ENCODE results near the gene S100A7A.

The S100A7A gene

DNA sequence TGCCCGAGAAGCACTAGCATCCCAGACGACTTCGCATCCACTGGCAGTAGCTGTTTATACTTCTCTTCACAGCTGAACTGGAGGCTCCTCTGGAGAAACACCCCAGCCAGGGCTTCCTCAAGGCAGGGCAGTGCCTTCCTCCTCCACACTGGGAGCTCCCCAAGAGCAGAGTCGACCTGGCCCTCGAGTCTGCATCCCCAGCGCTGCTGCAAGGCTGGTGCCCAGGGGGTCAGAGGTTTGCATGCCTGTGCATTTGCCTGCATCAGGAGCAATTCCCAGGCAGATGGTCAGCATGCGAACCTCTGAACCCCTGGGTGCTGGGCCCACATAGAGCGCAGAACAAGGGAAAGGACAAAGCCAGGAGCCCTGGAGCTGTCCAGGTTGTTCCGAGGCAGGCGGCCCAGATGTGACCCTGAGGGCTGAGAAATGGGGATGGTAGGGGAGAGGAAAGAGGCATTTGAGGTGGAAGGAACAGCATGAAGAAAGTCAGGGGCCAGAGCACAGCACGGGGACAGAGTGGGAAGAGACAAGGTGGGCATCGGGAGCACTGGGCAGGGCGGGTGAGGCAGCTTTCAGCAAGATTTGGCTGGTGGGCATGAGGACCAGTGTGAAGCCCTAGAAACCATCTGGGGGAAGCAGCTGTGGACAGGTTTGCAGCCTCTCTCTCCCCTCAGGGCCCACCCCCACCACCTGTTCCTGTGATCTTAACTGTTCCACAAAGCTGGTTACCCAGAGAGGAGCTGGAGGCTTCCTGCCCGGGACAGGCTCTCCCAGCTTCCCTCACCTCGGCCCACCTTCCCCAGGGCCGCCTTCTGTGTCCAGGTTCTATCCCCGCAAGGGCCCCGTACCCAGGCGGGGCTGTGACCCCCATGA lies 19.0 kb upstream of the S100A7A start:
- Histone ChIP-seq H3K4me2 (ENCODE audit: low read length) (no peak overlapping the region), H2AFZ (ENCODE audit: low read length) (no peak overlapping the region), H3K9me2 (ENCODE audit: low read depth, low read length) (no peaks in the 10 kb centered on the region), H4K20me1 (ENCODE audit: insufficient read depth, low read length) (no peaks in the 10 kb centered on the region), H3K9ac (ENCODE audit: low read length) (no peak overlapping the region), H3K36me3 (ENCODE audit: insufficient read depth, low read length) (no peaks in the 10 kb centered on the region), H3K4me3 (ENCODE audit: low read depth, low read length, poor library complexity, severe bottlenecking) (no peak overlapping the region), H3F3A (ENCODE audit: insufficient read depth, low read length) (no peaks in the 10 kb centered on the region), H3K27me3 (ENCODE audit: insufficient read depth, low read length) (0 out of 2 replicates have a peak, but pooled peaks cover 3% of the 10 kb centered on the region), H3K27ac (ENCODE audit: low read depth, low read length, poor library complexity, severe bottlenecking) (no peak overlapping the region), H3K4me1 (ENCODE audit: insufficient read depth, low read length, severe bottlenecking) (no peaks in the 10 kb centered on the region), H3K9me3 (ENCODE audit: low read length) (no peaks in the 10 kb centered on the region), H3K79me2 (ENCODE audit: insufficient read depth, low read length) (no peaks in the 10 kb centered on the region)
- TF ChIP-seq, protein P1, sequence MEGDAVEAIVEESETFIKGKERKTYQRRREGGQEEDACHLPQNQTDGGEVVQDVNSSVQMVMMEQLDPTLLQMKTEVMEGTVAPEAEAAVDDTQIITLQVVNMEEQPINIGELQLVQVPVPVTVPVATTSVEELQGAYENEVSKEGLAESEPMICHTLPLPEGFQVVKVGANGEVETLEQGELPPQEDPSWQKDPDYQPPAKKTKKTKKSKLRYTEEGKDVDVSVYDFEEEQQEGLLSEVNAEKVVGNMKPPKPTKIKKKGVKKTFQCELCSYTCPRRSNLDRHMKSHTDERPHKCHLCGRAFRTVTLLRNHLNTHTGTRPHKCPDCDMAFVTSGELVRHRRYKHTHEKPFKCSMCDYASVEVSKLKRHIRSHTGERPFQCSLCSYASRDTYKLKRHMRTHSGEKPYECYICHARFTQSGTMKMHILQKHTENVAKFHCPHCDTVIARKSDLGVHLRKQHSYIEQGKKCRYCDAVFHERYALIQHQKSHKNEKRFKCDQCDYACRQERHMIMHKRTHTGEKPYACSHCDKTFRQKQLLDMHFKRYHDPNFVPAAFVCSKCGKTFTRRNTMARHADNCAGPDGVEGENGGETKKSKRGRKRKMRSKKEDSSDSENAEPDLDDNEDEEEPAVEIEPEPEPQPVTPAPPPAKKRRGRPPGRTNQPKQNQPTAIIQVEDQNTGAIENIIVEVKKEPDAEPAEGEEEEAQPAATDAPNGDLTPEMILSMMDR (IDR thresholded peaks at IDR 0.05; ENCODE audit: low read length) = no peak
- TF ChIP-seq EZH2 (IDR thresholded peaks at IDR 0.05; ENCODE audit: borderline replicate concordance, low read length) = no peak

DNA sequence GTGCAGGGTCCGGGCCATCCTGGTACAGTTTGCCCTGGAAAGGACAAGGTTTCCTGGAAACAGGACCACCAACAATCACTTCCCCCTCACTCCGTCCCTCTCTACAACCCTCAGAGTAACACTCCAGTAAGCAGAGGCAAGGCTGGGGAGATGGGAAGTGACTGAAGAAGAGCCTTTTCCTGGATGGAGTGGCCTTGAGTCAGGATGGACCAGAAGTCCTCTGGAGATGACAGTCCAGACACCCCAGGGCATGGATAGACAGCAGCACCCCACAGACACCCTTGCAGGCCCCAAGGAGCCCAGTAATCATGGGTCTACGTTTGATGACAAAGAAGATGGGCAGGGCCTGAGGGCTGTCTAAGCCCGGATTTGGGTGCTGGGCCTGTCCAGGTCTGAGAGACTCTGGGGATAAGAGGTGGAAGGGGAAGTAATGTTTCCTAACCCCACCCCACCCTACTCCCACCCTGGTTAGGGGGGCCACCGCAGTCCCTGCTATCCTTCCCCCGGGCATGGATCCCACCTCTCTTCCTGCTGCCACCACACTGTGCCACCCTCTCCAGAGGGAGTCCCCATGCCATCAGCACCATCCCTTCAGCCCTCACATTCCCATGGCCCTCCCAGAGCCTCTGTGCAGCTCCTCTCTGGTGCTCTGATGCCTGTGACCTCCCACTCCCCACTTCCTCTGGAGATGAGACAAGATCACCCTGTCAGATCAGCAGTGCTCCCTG lies 18.2 kb upstream of the S100A7A start:
- no peak overlapping the region for H3K4me3 ChIP-seq (ENCODE audit: low read depth, low read length, poor library complexity, severe bottlenecking)
- no peaks in the 10 kb centered on the region for H3K9me3 ChIP-seq (ENCODE audit: low read length)
- no peak overlapping the region for H3K4me2 ChIP-seq (ENCODE audit: low read length)
- 0 out of 2 replicates have a peak, but pooled peaks cover 3% of the 10 kb centered on the region for H3K27me3 ChIP-seq (ENCODE audit: insufficient read depth, low read length)
- TF ChIP-seq EZH2 (IDR thresholded peaks at IDR 0.05; ENCODE audit: borderline replicate concordance, low read length) = no peak
- TF ChIP-seq, protein P1 (IDR thresholded peaks at IDR 0.05; ENCODE audit: low read length) = no peak
- no peaks in the 10 kb centered on the region for H3K4me1 ChIP-seq (ENCODE audit: insufficient read depth, low read length, severe bottlenecking)
- H3K9ac ChIP-seq (ENCODE audit: low read length) = no peak overlapping the region
- H4K20me1 ChIP-seq (ENCODE audit: insufficient read depth, low read length) = no peaks in the 10 kb centered on the region
- H3K79me2 ChIP-seq (ENCODE audit: insufficient read depth, low read length) = no peaks in the 10 kb centered on the region
- H2AFZ ChIP-seq (ENCODE audit: low read length) = no peak overlapping the region
- no peaks in the 10 kb centered on the region for H3K9me2 ChIP-seq (ENCODE audit: low read depth, low read length)
- H3K36me3 ChIP-seq (ENCODE audit: insufficient read depth, low read length) = no peaks in the 10 kb centered on the region
- H3K27ac ChIP-seq (ENCODE audit: low read depth, low read length, poor library complexity, severe bottlenecking) = no peak overlapping the region
- H3F3A ChIP-seq (ENCODE audit: insufficient read depth, low read length) = no peaks in the 10 kb centered on the region

- Histone ChIP-seq H2AFZ (ENCODE audit: low read length) (no peak overlapping the region), H3K9me3 (ENCODE audit: low read length) (no peaks in the 10 kb centered on the region), H3K36me3 (ENCODE audit: insufficient read depth, low read length) (no peaks in the 10 kb centered on the region), H3F3A (ENCODE audit: insufficient read depth, low read length) (no peaks in the 10 kb centered on the region), H4K20me1 (ENCODE audit: insufficient read depth, low read length) (no peaks in the 10 kb centered on the region), H3K4me2 (ENCODE audit: low read length) (no peak overlapping the region), H3K9me2 (ENCODE audit: low read depth, low read length) (no peaks in the 10 kb centered on the region), H3K79me2 (ENCODE audit: insufficient read depth, low read length) (no peaks in the 10 kb centered on the region), H3K27ac (ENCODE audit: low read depth, low read length, poor library complexity, severe bottlenecking) (no peak overlapping the region), H3K4me3 (ENCODE audit: low read depth, low read length, poor library complexity, severe bottlenecking) (no peak overlapping the region), H3K4me1 (ENCODE audit: insufficient read depth, low read length, severe bottlenecking) (no peaks in the 10 kb centered on the region), H3K27me3 (ENCODE audit: insufficient read depth, low read length) (peaks cover 8% of the 10 kb centered on the region; the same call in 1 of the 2 replicates), H3K9ac (ENCODE audit: low read length) (no peak overlapping the region)
- TF ChIP-seq EZH2 (IDR thresholded peaks at IDR 0.05; ENCODE audit: borderline replicate concordance, low read length) = no peak
- TF ChIP-seq, protein P1 (IDR thresholded peaks at IDR 0.05; ENCODE audit: low read length) = no peak
These were observed 16.8 kb upstream of the S100A7A start for GRCh38 chr1:153399401-153400055.
